Midbrain (tissue), 1 donor: Measurements from ENCODE around the gene GPR26.

ENCODE experiments used
- DNase-seq: peaks from one replicate; lab custom pipeline; 2025; lab: John Stamatoyannopoulos, UW

Gene GPR26

GRCh38 chr10:123666318-123667236, at the start of gene GPR26:
Gene GPR26, plus strand, starts transcription at chr10:123666355. Its CDS starts 53 bp downstream, at chr10:123666408.
- DNase-seq, result no peak

- no peak for DNase-seq
Measured at GRCh38 chr10:123618224-123618623, 47.9 kb upstream of the GPR26 start.

GRCh38 chr10:123619067-123619855, 46.9 kb upstream of the GPR26 start:
- DNase-seq, result no peak

- DNase-seq, result no peak
Measured at GRCh38 chr10:123620621-123621020, 45.5 kb upstream of the GPR26 start.

GRCh38 chr10:123621492-123621891, 44.7 kb upstream of the GPR26 start:
- DNase-seq, result no peak

GRCh38 chr10:123621916-123622315, 44.2 kb upstream of the GPR26 start:
- DNase-seq, result no peak

- DNase-seq, result no peak
Measured at GRCh38 chr10:123622381-123622780, 43.8 kb upstream of the GPR26 start.

GRCh38 chr10:123624086-123624485, 42.1 kb upstream of the GPR26 start:
- DNase-seq, result no peak

GRCh38 chr10:123633106-123633505, 33.0 kb upstream of the GPR26 start:
- DNase-seq, result no peak

- no peak for DNase-seq
Measured at GRCh38 chr10:123633636-123634035, 32.5 kb upstream of the GPR26 start.

- DNase-seq, result no peak
Measured at GRCh38 chr10:123634221-123634620, 31.9 kb upstream of the GPR26 start.

GRCh38 chr10:123635131-123635530, 31.0 kb upstream of the GPR26 start:
- DNase-seq, result no peak

- DNase-seq, result no peak
Measured at GRCh38 chr10:123635745-123636144, 30.4 kb upstream of the GPR26 start.

- no peak for DNase-seq
Measured at GRCh38 chr10:123636598-123637325, 29.4 kb upstream of the GPR26 start.

- DNase-seq, result no peak
Measured at GRCh38 chr10:123637326-123637880, 28.8 kb upstream of the GPR26 start.

- no peak for DNase-seq
Measured at GRCh38 chr10:123639131-123639530, 27.0 kb upstream of the GPR26 start.

GRCh38 chr10:123640016-123640535, 26.1 kb upstream of the GPR26 start:
- DNase-seq, result no peak

GRCh38 chr10:123642293-123642692, 23.9 kb upstream of the GPR26 start:
- peak; percentile 12 for DNase-seq

- DNase-seq, result no peak
Measured at GRCh38 chr10:123642697-123643096, 23.5 kb upstream of the GPR26 start.

GRCh38 chr10:123643315-123643714, 22.8 kb upstream of the GPR26 start:
- DNase-seq, result no peak

- DNase-seq, result no peak
Measured at GRCh38 chr10:123645016-123645415, 21.1 kb upstream of the GPR26 start.

- DNase-seq, result no peak
Measured at GRCh38 chr10:123645615-123646014, 20.5 kb upstream of the GPR26 start.
